ENCODE results near the gene FAM163B. TPM values are rescaled to one million over a fixed set of nuclear protein-coding genes. Genes with fewer than 3 reads are reported as not detected.

FAM163B gene
- total RNA-seq, 1 experiment from 2014 or later: not detected

DNA sequence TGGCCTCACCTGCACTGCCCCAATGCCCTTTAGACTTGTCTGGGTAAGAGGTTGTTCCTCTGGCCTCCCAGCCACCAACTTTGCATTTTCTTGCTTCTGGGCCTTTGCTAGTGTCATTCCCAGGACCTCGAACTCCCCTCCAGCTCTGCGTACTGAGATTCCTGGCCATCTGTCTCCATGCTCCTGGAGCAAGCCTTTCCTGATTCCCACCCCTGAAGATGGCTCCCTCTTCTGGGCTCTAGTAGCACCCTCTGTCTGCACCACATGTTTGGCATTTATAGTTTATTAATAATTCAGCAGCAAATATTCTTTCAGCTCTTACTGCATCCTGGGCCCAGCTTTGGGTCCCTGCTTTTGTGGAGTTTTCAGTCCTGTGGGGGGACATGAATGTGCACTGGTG lies 14.9 kb downstream of the FAM163B start:
- Mint-ChIP-seq H3K4me1 (ENCODE audit: low read depth, unreplicated experiment) (no peaks in the 10 kb centered on the region), H3K9me3 (ENCODE audit: low read depth, unreplicated experiment) (peaks cover 4% of the 10 kb centered on the region)
- TF ChIP-seq, protein P1, sequence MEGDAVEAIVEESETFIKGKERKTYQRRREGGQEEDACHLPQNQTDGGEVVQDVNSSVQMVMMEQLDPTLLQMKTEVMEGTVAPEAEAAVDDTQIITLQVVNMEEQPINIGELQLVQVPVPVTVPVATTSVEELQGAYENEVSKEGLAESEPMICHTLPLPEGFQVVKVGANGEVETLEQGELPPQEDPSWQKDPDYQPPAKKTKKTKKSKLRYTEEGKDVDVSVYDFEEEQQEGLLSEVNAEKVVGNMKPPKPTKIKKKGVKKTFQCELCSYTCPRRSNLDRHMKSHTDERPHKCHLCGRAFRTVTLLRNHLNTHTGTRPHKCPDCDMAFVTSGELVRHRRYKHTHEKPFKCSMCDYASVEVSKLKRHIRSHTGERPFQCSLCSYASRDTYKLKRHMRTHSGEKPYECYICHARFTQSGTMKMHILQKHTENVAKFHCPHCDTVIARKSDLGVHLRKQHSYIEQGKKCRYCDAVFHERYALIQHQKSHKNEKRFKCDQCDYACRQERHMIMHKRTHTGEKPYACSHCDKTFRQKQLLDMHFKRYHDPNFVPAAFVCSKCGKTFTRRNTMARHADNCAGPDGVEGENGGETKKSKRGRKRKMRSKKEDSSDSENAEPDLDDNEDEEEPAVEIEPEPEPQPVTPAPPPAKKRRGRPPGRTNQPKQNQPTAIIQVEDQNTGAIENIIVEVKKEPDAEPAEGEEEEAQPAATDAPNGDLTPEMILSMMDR (IDR thresholded peaks at IDR 0.05; ENCODE audit: unreplicated experiment): no peak

DNA sequence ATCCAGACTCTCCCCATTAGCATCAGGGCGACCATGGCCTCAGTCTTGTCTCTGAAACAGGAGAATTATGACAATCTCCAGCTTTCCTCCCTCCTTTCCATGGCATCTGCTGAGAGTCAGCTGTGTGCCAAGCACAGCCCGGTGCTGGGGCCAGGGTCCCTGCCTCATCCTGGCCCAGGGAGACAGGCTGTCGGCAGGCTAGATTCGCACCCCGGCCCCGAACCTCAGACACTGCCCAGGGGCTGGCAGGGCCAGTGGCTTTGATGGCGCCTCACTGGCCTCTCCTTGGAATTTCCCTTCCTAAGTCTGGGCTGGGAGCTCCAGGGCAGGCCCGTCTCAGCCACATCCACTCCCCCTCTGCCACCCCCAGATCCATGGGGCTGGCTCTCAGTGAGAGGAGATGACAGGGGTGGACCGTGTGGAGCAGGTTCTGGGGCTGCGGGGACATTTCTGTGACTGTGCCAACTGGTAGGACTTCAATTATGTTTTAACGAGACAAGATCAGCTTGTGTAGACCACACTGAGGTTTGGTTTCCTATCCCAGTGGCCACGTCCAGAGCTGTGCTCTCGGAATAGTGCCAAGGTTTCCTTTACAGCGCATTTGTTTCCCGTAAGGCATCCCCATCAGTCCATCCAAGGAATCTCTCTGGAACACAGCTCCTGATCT lies 15.5 kb downstream of the FAM163B start:
- intact Hi-C loops (cut with micrococcal nuclease; ENCODE audit: unreplicated experiment): no loop called here
- BruUV-seq (replicated peaks): no TSS peak
- Mint-ChIP-seq H3K36me3 (ENCODE audit: insufficient read depth, unreplicated experiment) (no peaks in the 10 kb centered on the region), H3K9me3 (ENCODE audit: low read depth, unreplicated experiment) (peaks cover 4% of the 10 kb centered on the region), H3K4me1 (ENCODE audit: low read depth, unreplicated experiment) (no peaks in the 10 kb centered on the region), H3K27me3 (ENCODE audit: unreplicated experiment) (peaks cover 68% of the 10 kb centered on the region), H3K4me3 (ENCODE audit: low read depth, unreplicated experiment) (no peak overlapping the region), H3K27ac (ENCODE audit: unreplicated experiment) (no peak overlapping the region)
- DNase-seq: no peak
- TF ChIP-seq, protein P1 (IDR thresholded peaks at IDR 0.05; ENCODE audit: unreplicated experiment): no peak
- CTCF ChIA-PET: no interaction called here

More for the DNA sequence above, 14.9 kb downstream of the FAM163B start:
- Mint-ChIP-seq H3K4me3 (ENCODE audit: low read depth, unreplicated experiment) (no peak overlapping the region), H3K27me3 (ENCODE audit: unreplicated experiment) (peaks cover 68% of the 10 kb centered on the region), H3K27ac (ENCODE audit: unreplicated experiment) (no peak overlapping the region), H3K36me3 (ENCODE audit: insufficient read depth, unreplicated experiment) (no peaks in the 10 kb centered on the region)
- CTCF ChIA-PET: no interaction called here
- intact Hi-C loops (cut with micrococcal nuclease; ENCODE audit: unreplicated experiment): no loop called here
- no TSS peak for BruUV-seq (replicated peaks)
- no peak for DNase-seq

DNA sequence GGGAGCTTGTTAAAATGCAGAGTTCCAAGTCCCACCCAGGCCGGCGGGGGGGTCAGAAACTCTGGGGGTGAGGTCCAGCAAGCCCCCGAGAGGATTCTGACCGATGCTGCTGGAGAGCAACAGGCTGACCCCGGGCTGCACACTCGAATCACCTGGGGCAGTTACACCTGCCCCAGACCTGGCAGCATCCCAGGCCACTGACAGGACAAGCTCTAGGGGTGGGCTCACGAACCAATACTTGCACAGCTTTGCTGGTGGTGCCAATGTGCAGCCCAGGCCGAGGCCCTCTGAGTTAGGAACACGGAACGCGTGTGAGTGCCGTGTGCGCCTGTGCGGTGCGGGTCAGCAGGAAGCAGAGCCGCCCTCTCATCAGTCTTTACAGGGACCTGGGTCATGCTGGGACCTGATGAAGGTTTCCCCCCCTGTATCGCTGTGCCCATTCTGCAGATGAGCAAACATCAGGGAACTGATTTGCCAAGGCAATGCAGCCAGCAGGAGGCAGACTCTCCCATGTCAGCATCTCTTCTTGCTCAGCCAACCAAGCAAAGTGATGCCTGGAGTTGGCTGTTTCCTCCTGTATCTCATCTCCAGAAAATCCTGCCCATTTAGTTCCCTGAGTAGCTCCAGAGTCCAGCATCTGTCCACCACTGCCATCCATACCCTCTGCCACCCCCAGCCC lies 16.3 kb downstream of the FAM163B start:
- H3K36me3 Mint-ChIP-seq (ENCODE audit: insufficient read depth, unreplicated experiment): no peaks in the 10 kb centered on the region
- no peaks in the 10 kb centered on the region for H3K4me1 Mint-ChIP-seq (ENCODE audit: low read depth, unreplicated experiment)
- CTCF ChIA-PET: no interaction called here
- H3K4me3 Mint-ChIP-seq (ENCODE audit: low read depth, unreplicated experiment): no peak overlapping the region
- H3K9me3 Mint-ChIP-seq (ENCODE audit: low read depth, unreplicated experiment): peaks cover 8% of the 10 kb centered on the region
- H3K27me3 Mint-ChIP-seq (ENCODE audit: unreplicated experiment): peaks cover 63% of the 10 kb centered on the region
- no TSS peak for BruUV-seq (replicated peaks)
- TF ChIP-seq, protein P1 (IDR thresholded peaks at IDR 0.05; ENCODE audit: unreplicated experiment): no peak
- no peak for DNase-seq
- no peak overlapping the region for H3K27ac Mint-ChIP-seq (ENCODE audit: unreplicated experiment)
- intact Hi-C loops (cut with micrococcal nuclease; ENCODE audit: unreplicated experiment): no loop called here

- intact Hi-C loops (cut with micrococcal nuclease; ENCODE audit: unreplicated experiment): no loop called here
- H3K4me3 Mint-ChIP-seq (ENCODE audit: low read depth, unreplicated experiment): no peak overlapping the region
- peaks cover 55% of the 10 kb centered on the region for H3K27me3 Mint-ChIP-seq (ENCODE audit: unreplicated experiment)
- H3K4me1 Mint-ChIP-seq (ENCODE audit: low read depth, unreplicated experiment): no peaks in the 10 kb centered on the region
- CTCF ChIA-PET: no interaction called here
- TF ChIP-seq, protein P1 (IDR thresholded peaks at IDR 0.05; ENCODE audit: unreplicated experiment): no peak
- H3K9me3 Mint-ChIP-seq (ENCODE audit: low read depth, unreplicated experiment): peaks cover 4% of the 10 kb centered on the region
- no peaks in the 10 kb centered on the region for H3K36me3 Mint-ChIP-seq (ENCODE audit: insufficient read depth, unreplicated experiment)
- no peak overlapping the region for H3K27ac Mint-ChIP-seq (ENCODE audit: unreplicated experiment)
- no peak for DNase-seq
- BruUV-seq (replicated peaks): no TSS peak
Observed at GRCh38 chr9:133591985-133592384, 17.2 kb downstream of the FAM163B start.

Measured in Calu3 (cell line).